ENCODE results near the gene SHC1.
A peak's percentile ranks its signal among the peaks of the same experiment; 100 is the strongest.

The SHC1 gene

GRCh38 chr1:154960446-154961136 lies 10.0 kb downstream of the SHC1 start:
- DNase-seq, result no peak
- peaks cover 20% of the 10 kb centered on the region for H3K79me1 ChIP-seq (replicated peaks; ENCODE audit: low read length, poor library complexity, severe bottlenecking)
- no peak overlapping the region for H4K91ac ChIP-seq (ENCODE audit: low read length)
- H3K4ac ChIP-seq (ENCODE audit: low read depth in 1 of 2, low read length in 2 of 2), result peak overlapping the region in 1 of 2 experiments; percentile 56
- no peak overlapping the region for H2AK5ac ChIP-seq (ENCODE audit: low read length, severe bottlenecking)
- H3K14ac ChIP-seq (ENCODE audit: low read length in 2 of 2), result no peak overlapping the region
- peak overlapping the region; percentile 80 for H3K4me2 ChIP-seq (ENCODE audit: low read length, poor library complexity, severe bottlenecking)
- peaks cover 48 to 50% of the 10 kb centered on the region in 2 experiments for H3K36me3 ChIP-seq (ENCODE audit: control insufficient read depth in 1 of 2, insufficient read depth in 2 of 2, low read depth in 1 of 2, low read length in 2 of 2)
- H2BK5ac ChIP-seq (ENCODE audit: low read depth, low read length, poor library complexity, severe bottlenecking), result no peak overlapping the region
- no peaks in the 10 kb centered on the region for H3K27me3 ChIP-seq (ENCODE audit: control insufficient read depth in 1 of 2, insufficient read depth in 1 of 2, low read length in 2 of 2)
- peak overlapping the region in 1 of 2 experiments; percentile 43 for H2BK12ac ChIP-seq (ENCODE audit: low read length in 2 of 2)
- H3K4me1 ChIP-seq (ENCODE audit: control insufficient read depth, insufficient read depth, low read depth, low read length), result peaks cover 22% of the 10 kb centered on the region
- WGBS, result 79% methylated on average over 9 of the region's 10 CpGs
- H3K23ac ChIP-seq (ENCODE audit: low read length in 2 of 2), result no peak overlapping the region
- peak overlapping the region; percentile 31 for H3K27ac ChIP-seq (ENCODE audit: low read length, poor library complexity, severe bottlenecking)
- H2BK15ac ChIP-seq (ENCODE audit: low read depth, poor library complexity, severe bottlenecking), result no peak overlapping the region
- H3K4me3 ChIP-seq (ENCODE audit: insufficient read depth in 1 of 2, low read depth in 1 of 2, low read length in 2 of 2), result peak overlapping the region in 1 of 2 experiments; percentile 94
- H2AFZ ChIP-seq (ENCODE audit: low read depth, low read length), result no peak overlapping the region
- no peak overlapping the region for H3K18ac ChIP-seq (ENCODE audit: low read depth in 1 of 2, low read length in 2 of 2)
- no peak overlapping the region for H4K8ac ChIP-seq (ENCODE audit: low read length)
- no peaks in the 10 kb centered on the region for H3K9me3 ChIP-seq (ENCODE audit: control insufficient read depth, low read length)
- peak overlapping the region; percentile 96 for H3K9ac ChIP-seq (ENCODE audit: low read length)
- no peak overlapping the region for H2BK120ac ChIP-seq (ENCODE audit: low read depth, low read length)

- no peak overlapping the region for H3K4me2 ChIP-seq (ENCODE audit: low read length, poor library complexity, severe bottlenecking)
- H3K9ac ChIP-seq (ENCODE audit: low read length), result no peak overlapping the region
- H3K14ac ChIP-seq (ENCODE audit: low read length in 2 of 2), result no peak overlapping the region
- no peak overlapping the region for H2BK15ac ChIP-seq (ENCODE audit: low read depth, poor library complexity, severe bottlenecking)
- no peak overlapping the region for H2BK5ac ChIP-seq (ENCODE audit: low read depth, low read length, poor library complexity, severe bottlenecking)
- no peak overlapping the region for H4K8ac ChIP-seq (ENCODE audit: low read length)
- peaks cover 27% of the 10 kb centered on the region for H3K79me1 ChIP-seq (replicated peaks; ENCODE audit: low read length, poor library complexity, severe bottlenecking)
- no peak overlapping the region for H3K18ac ChIP-seq (ENCODE audit: low read depth in 1 of 2, low read length in 2 of 2)
- H3K27me3 ChIP-seq (ENCODE audit: control insufficient read depth in 1 of 2, insufficient read depth in 1 of 2, low read length in 2 of 2), result no peaks in the 10 kb centered on the region
- H3K36me3 ChIP-seq (ENCODE audit: control insufficient read depth in 1 of 2, insufficient read depth in 2 of 2, low read depth in 1 of 2, low read length in 2 of 2), result peaks cover 37 to 40% of the 10 kb centered on the region in 2 experiments
- H3K4me1 ChIP-seq (ENCODE audit: control insufficient read depth, insufficient read depth, low read depth, low read length), result peaks cover 25% of the 10 kb centered on the region
- no peak overlapping the region for H3K23ac ChIP-seq (ENCODE audit: low read length in 2 of 2)
- H2AFZ ChIP-seq (ENCODE audit: low read depth, low read length), result no peak overlapping the region
- no peak for DNase-seq
- no peak overlapping the region for H3K4ac ChIP-seq (ENCODE audit: low read depth in 1 of 2, low read length in 2 of 2)
- no peak overlapping the region for H3K27ac ChIP-seq (ENCODE audit: low read length, poor library complexity, severe bottlenecking)
- no peak overlapping the region for H4K91ac ChIP-seq (ENCODE audit: low read length)
- no peak overlapping the region for H2BK120ac ChIP-seq (ENCODE audit: low read depth, low read length)
- no peak overlapping the region for H3K4me3 ChIP-seq (ENCODE audit: insufficient read depth in 1 of 2, low read depth in 1 of 2, low read length in 2 of 2)
- no peak overlapping the region for H2AK5ac ChIP-seq (ENCODE audit: low read length, severe bottlenecking)
- 97% methylated on average over 6 of the region's 7 CpGs for WGBS
- H3K9me3 ChIP-seq (ENCODE audit: control insufficient read depth, low read length), result no peaks in the 10 kb centered on the region
- no peak overlapping the region for H2BK12ac ChIP-seq (ENCODE audit: low read length in 2 of 2)
Measured at GRCh38 chr1:154959426-154959780, 11.1 kb downstream of the SHC1 start.

GRCh38 chr1:154958681-154959425 lies 11.7 kb downstream of the SHC1 start:
- no peak overlapping the region for H2AK5ac ChIP-seq (ENCODE audit: low read length, severe bottlenecking)
- no peak overlapping the region for H2BK15ac ChIP-seq (ENCODE audit: low read depth, poor library complexity, severe bottlenecking)
- no peak overlapping the region for H3K27ac ChIP-seq (ENCODE audit: low read length, poor library complexity, severe bottlenecking)
- H3K4me2 ChIP-seq (ENCODE audit: low read length, poor library complexity, severe bottlenecking), result no peak overlapping the region
- H3K36me3 ChIP-seq (ENCODE audit: control insufficient read depth in 1 of 2, insufficient read depth in 2 of 2, low read depth in 1 of 2, low read length in 2 of 2), result peaks cover 31 to 34% of the 10 kb centered on the region in 2 experiments
- H2BK120ac ChIP-seq (ENCODE audit: low read depth, low read length), result no peak overlapping the region
- H2BK12ac ChIP-seq (ENCODE audit: low read length in 2 of 2), result no peak overlapping the region
- H3K79me1 ChIP-seq (replicated peaks; ENCODE audit: low read length, poor library complexity, severe bottlenecking), result peaks cover 32% of the 10 kb centered on the region
- WGBS, result 97% methylated on average over 15 of the region's 16 CpGs
- no peak overlapping the region for H2BK5ac ChIP-seq (ENCODE audit: low read depth, low read length, poor library complexity, severe bottlenecking)
- no peak overlapping the region for H3K4me3 ChIP-seq (ENCODE audit: insufficient read depth in 1 of 2, low read depth in 1 of 2, low read length in 2 of 2)
- H3K9ac ChIP-seq (ENCODE audit: low read length), result peak overlapping the region; percentile 8
- no peak overlapping the region for H3K23ac ChIP-seq (ENCODE audit: low read length in 2 of 2)
- H3K9me3 ChIP-seq (ENCODE audit: control insufficient read depth, low read length), result no peaks in the 10 kb centered on the region
- peaks cover 25% of the 10 kb centered on the region for H3K4me1 ChIP-seq (ENCODE audit: control insufficient read depth, insufficient read depth, low read depth, low read length)
- H4K91ac ChIP-seq (ENCODE audit: low read length), result no peak overlapping the region
- no peak overlapping the region for H4K8ac ChIP-seq (ENCODE audit: low read length)
- DNase-seq, result no peak
- H3K14ac ChIP-seq (ENCODE audit: low read length in 2 of 2), result no peak overlapping the region
- no peak overlapping the region for H2AFZ ChIP-seq (ENCODE audit: low read depth, low read length)
- no peak overlapping the region for H3K18ac ChIP-seq (ENCODE audit: low read depth in 1 of 2, low read length in 2 of 2)
- H3K4ac ChIP-seq (ENCODE audit: low read depth in 1 of 2, low read length in 2 of 2), result no peak overlapping the region
- no peaks in the 10 kb centered on the region for H3K27me3 ChIP-seq (ENCODE audit: control insufficient read depth in 1 of 2, insufficient read depth in 1 of 2, low read length in 2 of 2)

- no peak overlapping the region for H3K4me2 ChIP-seq (ENCODE audit: low read length, poor library complexity, severe bottlenecking)
Measured at GRCh38 chr1:154958036-154958435, 12.5 kb downstream of the SHC1 start.

More at GRCh38 chr1:154958036-154958435, 12.5 kb downstream of the SHC1 start:
- Histone ChIP-seq H3K79me1 (replicated peaks; ENCODE audit: low read length, poor library complexity, severe bottlenecking) (peaks cover 39% of the 10 kb centered on the region), H3K4ac (ENCODE audit: low read depth in 1 of 2, low read length in 2 of 2) (no peak overlapping the region), H3K27ac (ENCODE audit: low read length, poor library complexity, severe bottlenecking) (no peak overlapping the region), H3K9ac (ENCODE audit: low read length) (peak overlapping the region; percentile 97), H4K91ac (ENCODE audit: low read length) (no peak overlapping the region), H3K4me1 (ENCODE audit: control insufficient read depth, insufficient read depth, low read depth, low read length) (peaks cover 28% of the 10 kb centered on the region), H2BK12ac (ENCODE audit: low read length in 2 of 2) (no peak overlapping the region), H3K27me3 (ENCODE audit: control insufficient read depth in 1 of 2, insufficient read depth in 1 of 2, low read length in 2 of 2) (no peaks in the 10 kb centered on the region), H3K14ac (ENCODE audit: low read length in 2 of 2) (no peak overlapping the region), H2BK15ac (ENCODE audit: low read depth, poor library complexity, severe bottlenecking) (no peak overlapping the region), H2BK5ac (ENCODE audit: low read depth, low read length, poor library complexity, severe bottlenecking) (no peak overlapping the region), H3K18ac (ENCODE audit: low read depth in 1 of 2, low read length in 2 of 2) (no peak overlapping the region), H4K8ac (ENCODE audit: low read length) (no peak overlapping the region), H2AFZ (ENCODE audit: low read depth, low read length) (no peak overlapping the region), H3K23ac (ENCODE audit: low read length in 2 of 2) (no peak overlapping the region), H3K36me3 (ENCODE audit: control insufficient read depth in 1 of 2, insufficient read depth in 2 of 2, low read depth in 1 of 2, low read length in 2 of 2) (peaks cover 23 to 26% of the 10 kb centered on the region in 2 experiments), H3K4me3 (ENCODE audit: insufficient read depth in 1 of 2, low read depth in 1 of 2, low read length in 2 of 2) (no peak overlapping the region), H2AK5ac (ENCODE audit: low read length, severe bottlenecking) (no peak overlapping the region), H2BK120ac (ENCODE audit: low read depth, low read length) (no peak overlapping the region), H3K9me3 (ENCODE audit: control insufficient read depth, low read length) (no peaks in the 10 kb centered on the region)
- no CpG with 5 or more reads among the region's 2 CpGs for WGBS
- DNase-seq, result no peak

All from mesenchymal stem cell (in vitro differentiated cells and primary cell).